GM23338 (cell line): ENCODE measurements around the gene PERCC1. TPM values are rescaled to one million over a fixed set of nuclear protein-coding genes. Genes with fewer than 3 reads are reported as not detected.
A peak's percentile ranks its signal among the peaks of the same experiment; 100 is the strongest.

Experiments
- ATAC-seq: fragments of 200-7000 bp; cut with Tn5 transposase; 3 replicates; pipeline ENCODE4 v1.9.1; 2020
- DNase-seq: peaks from one replicate; pipeline ENCODE4 v3.0.0-alpha.2; 2015; ENCODE audit warnings: low spot score
- H2AFZ ChIP-seq: fragments of 200-600 bp; sonication (generic); 2 replicates; pipeline ENCODE4 v1.8.0; 2016; ENCODE audit warnings: antibody characterized with exemption, mild to moderate bottlenecking, moderate library complexity
- H3F3A ChIP-seq: fragments of 200-600 bp; sonication (generic); replicated peaks from 2 replicates; pipeline ENCODE4 v1.8.0; 2017; ENCODE audit warnings: antibody characterized with exemption, mixed run types, low read depth
- H3K27ac ChIP-seq: fragments of 200-600 bp; sonication (generic); 2 replicates; pipeline ENCODE4 v1.6.1; 2016; ENCODE audit warnings: low read depth
- H3K27me3 ChIP-seq: fragments of 200-600 bp; sonication (generic); 2 replicates; pipeline ENCODE4 v1.8.0; 2016; ENCODE audit warnings: mild to moderate bottlenecking, mixed run types, moderate library complexity; ENCODE audit not compliant: insufficient read depth
- H3K36me3 ChIP-seq: fragments of 200-600 bp; sonication (generic); 2 replicates; pipeline ENCODE4 v1.8.0; 2016; ENCODE audit warnings: mild to moderate bottlenecking; ENCODE audit not compliant: insufficient read depth
- H3K4me1 ChIP-seq: fragments of 200-600 bp; sonication (generic); 2 replicates; pipeline ENCODE4 v1.8.0; 2016; ENCODE audit warnings: mild to moderate bottlenecking, moderate library complexity; ENCODE audit not compliant: insufficient read depth
- H3K4me2 ChIP-seq: fragments of 200-600 bp; sonication (generic); 2 replicates; pipeline ENCODE4 v1.7.1; 2017; ENCODE audit warnings: mixed run types
- H3K4me3 ChIP-seq: fragments of 200-600 bp; sonication (generic); 2 replicates; pipeline ENCODE4 v1.6.1; 2016; ENCODE audit warnings: mixed run types
- H3K79me2 ChIP-seq: fragments of 200-600 bp; sonication (generic); replicated peaks from 2 replicates; pipeline ENCODE4 v1.8.0; 2017; ENCODE audit warnings: mild to moderate bottlenecking; ENCODE audit not compliant: insufficient read depth
- H3K9me2 ChIP-seq: fragments of 200-600 bp; sonication (generic); 2 replicates; pipeline ENCODE4 v1.8.0; 2017; ENCODE audit not compliant: insufficient read depth
- H4K20me1 ChIP-seq: fragments of 200-600 bp; sonication (generic); replicated peaks from 2 replicates; pipeline ENCODE4 v1.8.0; 2017; ENCODE audit warnings: mild to moderate bottlenecking; ENCODE audit not compliant: insufficient read depth
- H3K27ac Mint-ChIP-seq: 2 replicates; pipeline ENCODE4 v1.8.0; 2020; ENCODE audit warnings: inconsistent platforms, mild to moderate bottlenecking, moderate library complexity, mixed read lengths
- H3K27me3 Mint-ChIP-seq: 3 replicates; pipeline ENCODE4 v1.8.0; 2022; ENCODE audit warnings: low read depth, mild to moderate bottlenecking, moderate library complexity, mixed read lengths, inconsistent platforms; ENCODE audit not compliant: insufficient read depth, poor library complexity
- H3K36me3 Mint-ChIP-seq: 3 replicates; pipeline ENCODE4 v1.8.0; 2021; ENCODE audit warnings: low read depth, mild to moderate bottlenecking, inconsistent platforms, moderate library complexity, mixed read lengths
- H3K4me1 Mint-ChIP-seq: 3 replicates; pipeline ENCODE4 v1.8.0; 2020; ENCODE audit warnings: mild to moderate bottlenecking, inconsistent platforms, mixed read lengths
- H3K4me3 Mint-ChIP-seq: 3 replicates; pipeline ENCODE4 v1.8.0; 2021; ENCODE audit warnings: moderate library complexity, mild to moderate bottlenecking, inconsistent platforms, mixed read lengths
- H3K9me3 Mint-ChIP-seq: 3 replicates; pipeline ENCODE4 v1.8.0; 2020; ENCODE audit warnings: moderate library complexity, mild to moderate bottlenecking, inconsistent platforms, mixed read lengths
- CREB1 ChIP-seq: fragments of 250-450 bp; sonication (Bioruptor Pico); IDR thresholded peaks from 2 replicates; pipeline ENCODE4 v1.5.0; 2020; ENCODE audit warnings: low read depth, mild to moderate bottlenecking, moderate library complexity
- CTCF ChIP-seq, 2 experiments: fragments of 200-600 bp in 1 of 2; sonication (generic) in 1 of 2; conservative IDR thresholded peaks; 2 replicates each; pipeline versions ENCODE4 v1.5.1 to v1.6.1; 2016 to 2017; ENCODE audit warnings: antibody characterized with exemption in 2 of 2, low read depth in 2 of 2, mild to moderate bottlenecking in 2 of 2, moderate library complexity in 1 of 2
- ETS1 ChIP-seq: IDR thresholded peaks from 2 replicates; pipeline ENCODE4 v1.6.1; 2016; ENCODE audit warnings: antibody characterized with exemption
- EZH2 ChIP-seq: fragments of 200-600 bp; sonication (generic); IDR thresholded peaks from one replicate; pipeline ENCODE4 v1.8.0; 2017; ENCODE audit warnings: antibody characterized with exemption, mild to moderate bottlenecking, low read depth; ENCODE audit not compliant: unreplicated experiment
- EZH2phosphoT487 ChIP-seq: fragments of 200-600 bp; sonication (generic); IDR thresholded peaks from one replicate; pipeline ENCODE4 v1.8.1; 2018; ENCODE audit warnings: antibody characterized with exemption; ENCODE audit not compliant: unreplicated experiment
- JUNB ChIP-seq: IDR thresholded peaks from one replicate; pipeline ENCODE4 v1.6.1; 2016; ENCODE audit warnings: antibody characterized with exemption; ENCODE audit not compliant: unreplicated experiment
- NANOG ChIP-seq: IDR thresholded peaks from 2 replicates; pipeline ENCODE4 v1.6.1; 2016; ENCODE audit warnings: antibody characterized with exemption, borderline replicate concordance
- POLR2AphosphoS5 ChIP-seq: IDR thresholded peaks from 2 replicates; pipeline ENCODE4 v1.6.1; 2016; ENCODE audit warnings: antibody characterized with exemption, low read depth
- REST ChIP-seq: IDR thresholded peaks from one replicate; pipeline ENCODE4 v1.6.1; 2018; ENCODE audit warnings: antibody characterized with exemption; ENCODE audit not compliant: unreplicated experiment
- STAT1 ChIP-seq: IDR thresholded peaks from one replicate; pipeline ENCODE4 v1.6.1; 2016; ENCODE audit warnings: antibody characterized with exemption; ENCODE audit not compliant: unreplicated experiment
- ZNF114 ChIP-seq: fragments of 250-450 bp; sonication (Bioruptor Pico); IDR thresholded peaks from 2 replicates; pipeline ENCODE4 v1.5.0; 2020; ENCODE audit warnings: mild to moderate bottlenecking, moderate library complexity
- ZNF331 ChIP-seq: fragments of 250-450 bp; sonication (Bioruptor Pico); IDR thresholded peaks from 2 replicates; pipeline ENCODE4 v1.5.0; 2020; ENCODE audit warnings: low read depth, mild to moderate bottlenecking, moderate library complexity
- polyA plus RNA-seq: library from polyadenylated mRNA; unstranded; fragments of >200 nt; fragmentation: Nextera tagmentation; extraction: Ambion mirVana; gene quantifications from 2 replicates; pipeline ENCODE4 v1.2.1, GENCODE V29; 2016
- total RNA-seq: library from RNA; depleted of rRNA; stranded (reverse); fragments of >200 nt; shearing (Covaris generic); gene quantifications from 2 replicates; pipeline ENCODE4 v1.2.3, GENCODE V29; 2014
- TF ChIP-seq, protein P1 (sequence below): fragments of 250-450 bp; sonication (Bioruptor Pico); IDR thresholded peaks from 2 replicates; pipeline ENCODE4 v1.5.0; 2020; ENCODE audit warnings: mild to moderate bottlenecking, moderate library complexity

The PERCC1 gene
- total and polyA plus RNA-seq, 2 experiments from 2014 or later, result not detected

DNA sequence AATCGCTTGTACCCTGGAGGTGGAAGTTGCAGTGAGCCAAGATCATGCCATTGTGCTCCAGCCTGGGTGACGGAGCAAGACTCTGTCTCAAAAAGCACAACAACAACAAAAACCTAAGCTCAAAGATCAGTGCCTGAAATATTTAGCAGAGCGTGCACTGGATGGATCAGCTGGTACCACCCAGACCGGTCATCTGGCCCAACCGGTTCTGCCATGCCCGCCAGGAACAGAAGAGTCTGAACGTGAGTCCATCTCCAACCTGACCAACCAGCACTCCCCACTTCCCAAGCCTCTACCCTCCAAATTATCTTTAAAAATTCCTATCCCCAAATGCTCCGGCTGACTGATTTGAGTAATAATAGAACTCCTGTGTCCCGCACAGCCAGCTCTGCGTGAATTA lies 8.8 kb upstream of the PERCC1 start:
- Mint-ChIP-seq H3K27ac (no peak overlapping the region), H3K36me3 (no peaks in the 10 kb centered on the region), H3K27me3 (peaks cover 11% of the 10 kb centered on the region), H3K4me1 (0 out of 3 replicates have a peak, but pooled peaks cover 2% of the 10 kb centered on the region), H3K9me3 (no peaks in the 10 kb centered on the region), H3K4me3 (peak overlapping the region; percentile 93)
- H3K4me3 ChIP-seq, result no peak overlapping the region
- no peak for ATAC-seq
- peaks cover 7% of the 10 kb centered on the region; the same call in 1 of the 2 replicates for H3K4me1 ChIP-seq
- DNase-seq, result no peak
- H4K20me1 ChIP-seq, result no peaks in the 10 kb centered on the region; the same call in 1 of the 2 replicates
- no peaks in the 10 kb centered on the region for H3K36me3 ChIP-seq
- TF ChIP-seq ZNF114 (CRISPR knock-in tag) (no peak), REST (no peak), ZNF331 (CRISPR knock-in tag) (no peak), POLR2AphosphoS5 (no peak), ETS1 (no peak), EZH2phosphoT487 (no peak), STAT1 (no peak), CREB1 (CRISPR knock-in tag) (no peak), CTCF (conservative IDR thresholded peaks at IDR 0.05; ENCODE audit: low read depth in 2 of 2) (no peak), EZH2 (no peak), JUNB (no peak), NANOG (no peak)
- TF ChIP-seq, protein P1, sequence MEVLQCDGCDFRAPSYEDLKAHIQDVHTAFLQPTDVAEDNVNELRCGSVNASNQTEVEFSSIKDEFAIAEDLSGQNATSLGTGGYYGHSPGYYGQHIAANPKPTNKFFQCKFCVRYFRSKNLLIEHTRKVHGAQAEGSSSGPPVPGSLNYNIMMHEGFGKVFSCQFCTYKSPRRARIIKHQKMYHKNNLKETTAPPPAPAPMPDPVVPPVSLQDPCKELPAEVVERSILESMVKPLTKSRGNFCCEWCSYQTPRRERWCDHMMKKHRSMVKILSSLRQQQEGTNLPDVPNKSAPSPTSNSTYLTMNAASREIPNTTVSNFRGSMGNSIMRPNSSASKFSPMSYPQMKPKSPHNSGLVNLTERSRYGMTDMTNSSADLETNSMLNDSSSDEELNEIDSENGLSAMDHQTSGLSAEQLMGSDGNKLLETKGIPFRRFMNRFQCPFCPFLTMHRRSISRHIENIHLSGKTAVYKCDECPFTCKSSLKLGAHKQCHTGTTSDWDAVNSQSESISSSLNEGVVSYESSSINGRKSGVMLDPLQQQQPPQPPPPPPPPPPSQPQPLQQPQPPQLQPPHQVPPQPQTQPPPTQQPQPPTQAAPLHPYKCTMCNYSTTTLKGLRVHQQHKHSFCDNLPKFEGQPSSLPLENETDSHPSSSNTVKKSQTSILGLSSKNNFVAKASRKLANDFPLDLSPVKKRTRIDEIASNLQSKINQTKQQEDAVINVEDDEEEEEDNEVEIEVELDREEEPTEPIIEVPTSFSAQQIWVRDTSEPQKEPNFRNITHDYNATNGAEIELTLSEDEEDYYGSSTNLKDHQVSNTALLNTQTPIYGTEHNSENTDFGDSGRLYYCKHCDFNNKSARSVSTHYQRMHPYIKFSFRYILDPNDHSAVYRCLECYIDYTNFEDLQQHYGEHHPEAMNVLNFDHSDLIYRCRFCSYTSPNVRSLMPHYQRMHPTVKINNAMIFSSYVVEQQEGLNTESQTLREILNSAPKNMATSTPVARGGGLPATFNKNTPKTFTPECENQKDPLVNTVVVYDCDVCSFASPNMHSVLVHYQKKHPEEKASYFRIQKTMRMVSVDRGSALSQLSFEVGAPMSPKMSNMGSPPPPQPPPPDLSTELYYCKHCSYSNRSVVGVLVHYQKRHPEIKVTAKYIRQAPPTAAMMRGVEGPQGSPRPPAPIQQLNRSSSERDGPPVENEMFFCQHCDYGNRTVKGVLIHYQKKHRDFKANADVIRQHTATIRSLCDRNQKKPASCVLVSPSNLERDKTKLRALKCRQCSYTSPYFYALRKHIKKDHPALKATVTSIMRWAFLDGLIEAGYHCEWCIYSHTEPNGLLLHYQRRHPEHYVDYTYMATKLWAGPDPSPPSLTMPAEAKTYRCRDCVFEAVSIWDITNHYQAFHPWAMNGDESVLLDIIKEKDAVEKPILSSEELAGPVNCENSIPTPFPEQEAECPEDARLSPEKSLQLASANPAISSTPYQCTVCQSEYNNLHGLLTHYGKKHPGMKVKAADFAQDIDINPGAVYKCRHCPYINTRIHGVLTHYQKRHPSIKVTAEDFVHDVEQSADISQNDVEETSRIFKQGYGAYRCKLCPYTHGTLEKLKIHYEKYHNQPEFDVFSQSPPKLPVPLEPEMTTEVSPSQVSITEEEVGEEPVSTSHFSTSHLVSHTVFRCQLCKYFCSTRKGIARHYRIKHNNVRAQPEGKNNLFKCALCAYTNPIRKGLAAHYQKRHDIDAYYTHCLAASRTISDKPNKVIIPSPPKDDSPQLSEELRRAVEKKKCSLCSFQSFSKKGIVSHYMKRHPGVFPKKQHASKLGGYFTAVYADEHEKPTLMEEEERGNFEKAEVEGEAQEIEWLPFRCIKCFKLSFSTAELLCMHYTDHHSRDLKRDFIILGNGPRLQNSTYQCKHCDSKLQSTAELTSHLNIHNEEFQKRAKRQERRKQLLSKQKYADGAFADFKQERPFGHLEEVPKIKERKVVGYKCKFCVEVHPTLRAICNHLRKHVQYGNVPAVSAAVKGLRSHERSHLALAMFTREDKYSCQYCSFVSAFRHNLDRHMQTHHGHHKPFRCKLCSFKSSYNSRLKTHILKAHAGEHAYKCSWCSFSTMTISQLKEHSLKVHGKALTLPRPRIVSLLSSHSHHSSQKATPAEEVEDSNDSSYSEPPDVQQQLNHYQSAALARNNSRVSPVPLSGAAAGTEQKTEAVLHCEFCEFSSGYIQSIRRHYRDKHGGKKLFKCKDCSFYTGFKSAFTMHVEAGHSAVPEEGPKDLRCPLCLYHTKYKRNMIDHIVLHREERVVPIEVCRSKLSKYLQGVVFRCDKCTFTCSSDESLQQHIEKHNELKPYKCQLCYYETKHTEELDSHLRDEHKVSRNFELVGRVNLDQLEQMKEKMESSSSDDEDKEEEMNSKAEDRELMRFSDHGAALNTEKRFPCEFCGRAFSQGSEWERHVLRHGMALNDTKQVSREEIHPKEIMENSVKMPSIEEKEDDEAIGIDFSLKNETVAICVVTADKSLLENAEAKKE (CRISPR knock-in tag), result no peak
- H3K79me2 ChIP-seq, result peaks cover 29% of the 10 kb centered on the region
- no peaks in the 10 kb centered on the region for H3K27me3 ChIP-seq
- H3F3A ChIP-seq, result 0 out of 2 replicates have a peak, but pooled peaks cover 4% of the 10 kb centered on the region
- no peak overlapping the region for H3K4me2 ChIP-seq
- H3K27ac ChIP-seq, result no peak overlapping the region
- H3K9me2 ChIP-seq, result no peaks in the 10 kb centered on the region
- H2AFZ ChIP-seq, result no peak overlapping the region
